ENCODE data around the gene CRLF1.
A peak's percentile ranks its signal among the peaks of the same experiment; 100 is the strongest.

Gene CRLF1

GRCh38 chr19:18636969-18637629 is 30.5 kb upstream of the CRLF1 start, which contains the start of gene KLHL26:
Gene KLHL26, plus strand, starts transcription at chr19:18637028. Its CDS starts 27 bp downstream, at chr19:18637055.
- no peak for DNase-seq (ENCODE audit: low read depth in 3 of 3)

- peak; percentile 97 to 100 (median 99) for DNase-seq (ENCODE audit: low read depth in 3 of 3)
Measured at GRCh38 chr19:18636183-18636968, 29.8 kb upstream of the CRLF1 start.

GRCh38 chr19:18635831-18636182 is 29.2 kb upstream of the CRLF1 start:
- DNase-seq (ENCODE audit: low read depth in 3 of 3) = no peak

- no peak for DNase-seq (ENCODE audit: low read depth in 3 of 3)
Measured at GRCh38 chr19:18634612-18635297, 28.2 kb upstream of the CRLF1 start.

GRCh38 chr19:18633321-18633720 is 26.7 kb upstream of the CRLF1 start:
- DNase-seq (ENCODE audit: low read depth in 3 of 3) = no peak

GRCh38 chr19:18629166-18630088 is 22.8 kb upstream of the CRLF1 start:
- no peak for DNase-seq (ENCODE audit: low read depth in 3 of 3)

GRCh38 chr19:18626906-18627305 is 20.3 kb upstream of the CRLF1 start:
- DNase-seq (ENCODE audit: low read depth in 3 of 3) = no peak

- DNase-seq (ENCODE audit: low read depth in 3 of 3) = no peak
Measured at GRCh38 chr19:18620902-18621301, 14.3 kb upstream of the CRLF1 start.

- no peak for DNase-seq (ENCODE audit: low read depth in 3 of 3)
Measured at GRCh38 chr19:18620311-18620710, 13.7 kb upstream of the CRLF1 start.

GRCh38 chr19:18618236-18618635 is 11.6 kb upstream of the CRLF1 start:
- DNase-seq (ENCODE audit: low read depth in 3 of 3) = no peak

- no peak for DNase-seq (ENCODE audit: low read depth in 3 of 3)
Measured at GRCh38 chr19:18617562-18617961, 11.0 kb upstream of the CRLF1 start.

GRCh38 chr19:18616023-18616422 is 9.4 kb upstream of the CRLF1 start:
- DNase-seq (ENCODE audit: low read depth in 3 of 3) = no peak

GRCh38 chr19:18613589-18614234 is 7.1 kb upstream of the CRLF1 start:
- no peak for DNase-seq (ENCODE audit: low read depth in 3 of 3)

GRCh38 chr19:18612772-18613588 is 6.4 kb upstream of the CRLF1 start, which contains the start of gene TMEM59L:
Gene TMEM59L, plus strand, starts transcription at chr19:18612870. Its CDS starts 89 bp downstream, at chr19:18612959.
- peak in 1 of 3 donors; percentile 41 for DNase-seq (ENCODE audit: low read depth in 3 of 3)

GRCh38 chr19:18612051-18612771 is 5.6 kb upstream of the CRLF1 start:
- no peak for DNase-seq (ENCODE audit: low read depth in 3 of 3)

- no peak for DNase-seq (ENCODE audit: low read depth in 3 of 3)
Measured at GRCh38 chr19:18611327-18612050, 4.9 kb upstream of the CRLF1 start.

- no peak for DNase-seq (ENCODE audit: low read depth in 3 of 3)
Measured at GRCh38 chr19:18610556-18611326, 4.1 kb upstream of the CRLF1 start.

GRCh38 chr19:18610245-18610555 is 3.6 kb upstream of the CRLF1 start:
- DNase-seq (ENCODE audit: low read depth in 3 of 3) = no peak
